ENCODE measurements around the gene HORMAD1. TPM values are rescaled to one million over a fixed set of nuclear protein-coding genes. Genes with fewer than 3 reads are reported as not detected.
"Not testable (repeated sequence)": the region's sequence is repeated elsewhere in the genome, so short reads cannot be mapped to it uniquely, and the experiment has no call there.

The HORMAD1 gene
- total RNA-seq: not detected

GRCh38 chr1:150720703-150721102, at the start of gene HORMAD1:
HORMAD1 (minus strand) TSS chr1:150720895; CDS start chr1:150719505, 1,390 bp downstream.
- H3K9me3 Mint-ChIP-seq: no peaks in the 10 kb centered on the region
- H3K36me3 Mint-ChIP-seq (ENCODE audit: low read depth): no peaks in the 10 kb centered on the region
- TF ChIP-seq, protein P1, sequence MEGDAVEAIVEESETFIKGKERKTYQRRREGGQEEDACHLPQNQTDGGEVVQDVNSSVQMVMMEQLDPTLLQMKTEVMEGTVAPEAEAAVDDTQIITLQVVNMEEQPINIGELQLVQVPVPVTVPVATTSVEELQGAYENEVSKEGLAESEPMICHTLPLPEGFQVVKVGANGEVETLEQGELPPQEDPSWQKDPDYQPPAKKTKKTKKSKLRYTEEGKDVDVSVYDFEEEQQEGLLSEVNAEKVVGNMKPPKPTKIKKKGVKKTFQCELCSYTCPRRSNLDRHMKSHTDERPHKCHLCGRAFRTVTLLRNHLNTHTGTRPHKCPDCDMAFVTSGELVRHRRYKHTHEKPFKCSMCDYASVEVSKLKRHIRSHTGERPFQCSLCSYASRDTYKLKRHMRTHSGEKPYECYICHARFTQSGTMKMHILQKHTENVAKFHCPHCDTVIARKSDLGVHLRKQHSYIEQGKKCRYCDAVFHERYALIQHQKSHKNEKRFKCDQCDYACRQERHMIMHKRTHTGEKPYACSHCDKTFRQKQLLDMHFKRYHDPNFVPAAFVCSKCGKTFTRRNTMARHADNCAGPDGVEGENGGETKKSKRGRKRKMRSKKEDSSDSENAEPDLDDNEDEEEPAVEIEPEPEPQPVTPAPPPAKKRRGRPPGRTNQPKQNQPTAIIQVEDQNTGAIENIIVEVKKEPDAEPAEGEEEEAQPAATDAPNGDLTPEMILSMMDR (IDR thresholded peaks at IDR 0.05): no peak
- H3K27me3 Mint-ChIP-seq: no peaks in the 10 kb centered on the region
- H3K4me1 Mint-ChIP-seq (ENCODE audit: low read depth): no peaks in the 10 kb centered on the region
- ChIA-PET CTCF (interaction anchor here (0.9 kb wide), 1 partner anchor 48 kb away, joined by 3 read pairs; no protein-coding TSS in a partner anchor), POLR2A (no interaction called here)
- ATAC-seq: no peak
- H3K4me3 Mint-ChIP-seq: no peak within 1 kb of the TSS
- intact Hi-C loops (cut with micrococcal nuclease): no loop called here
- H3K27ac Mint-ChIP-seq: no peak within 1 kb of the TSS
- no peak for DNase-seq

GRCh38 chr1:150767704-150768103, 47.0 kb upstream of the HORMAD1 start:
- intact Hi-C loops (cut with micrococcal nuclease): loop anchor here (10.0 kb wide), 1 partner anchor 47 kb away; no protein-coding TSS in a partner anchor
- DNase-seq; H3K27me3 Mint-ChIP-seq; H3K4me3 Mint-ChIP-seq; H3K9me3 Mint-ChIP-seq; H3K27ac Mint-ChIP-seq; H3K36me3 Mint-ChIP-seq (ENCODE audit: low read depth); ATAC-seq: not testable (repeated sequence)
- peaks cover 40% of the 10 kb centered on the region for H3K4me1 Mint-ChIP-seq (ENCODE audit: low read depth)
- ChIA-PET CTCF (interaction anchor here (1.2 to 2.4 kb wide), 2 partner anchors 47 to 154 kb away, joined by 3 to 5 read pairs; partner anchors contain the start of gene HORMAD1), POLR2A (interaction anchor here (0.9 to 1.2 kb wide), 2 partner anchors 19 to 206 kb away, joined by 3 to 4 read pairs; no protein-coding TSS in a partner anchor)

DNA sequence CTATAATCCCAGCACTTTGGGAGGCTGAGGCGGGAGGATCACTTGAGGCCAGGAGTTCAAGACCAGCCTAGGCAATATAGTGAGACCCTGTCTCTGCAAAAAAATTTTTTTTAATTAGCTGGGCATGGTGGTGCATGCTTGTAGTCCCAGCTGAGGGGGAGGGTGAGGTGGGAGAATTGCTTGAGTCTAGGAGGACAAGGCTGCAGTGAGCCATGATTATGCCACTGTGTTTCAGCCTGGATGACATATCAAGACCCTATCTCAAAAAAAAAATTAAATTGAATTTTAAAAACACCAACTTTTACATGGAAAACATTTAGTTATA, 45.2 kb upstream of the HORMAD1 start:
- H3K9me3 Mint-ChIP-seq, H3K27me3 Mint-ChIP-seq, POLR2A ChIA-PET: not testable (repeated sequence)
- ATAC-seq (peak; percentile 46), DNase-seq (peak; percentile 14)
- peaks cover 16% of the 10 kb centered on the region for H3K36me3 Mint-ChIP-seq (ENCODE audit: low read depth)
- intact Hi-C loops (cut with micrococcal nuclease): loop anchor here (10.0 kb wide), 1 partner anchor 49 kb away; no protein-coding TSS in a partner anchor
- H3K4me1 Mint-ChIP-seq (ENCODE audit: low read depth): peaks cover 39% of the 10 kb centered on the region
- peak overlapping the region; percentile 90 for H3K4me3 Mint-ChIP-seq
- CTCF ChIA-PET: interaction anchor here (1.0 to 2.6 kb wide), 7 partner anchors 10 to 233 kb away, joined by 3 to 10 read pairs (median 3); partner anchors contain the start of gene ANXA9
- peak overlapping the region; percentile 95 for H3K27ac Mint-ChIP-seq

GRCh38 chr1:150765296-150765976, 44.7 kb upstream of the HORMAD1 start, which contains the start of gene CTSS:
CTSS (minus strand) TSS chr1:150765778; CDS start chr1:150764763, 1,015 bp downstream.
- no peaks in the 10 kb centered on the region for H3K9me3 Mint-ChIP-seq
- intact Hi-C loops (cut with micrococcal nuclease): loop anchor here (10.0 kb wide), 1 partner anchor 49 kb away; no protein-coding TSS in a partner anchor
- H3K4me3 Mint-ChIP-seq: peak within 1 kb of the TSS; percentile 90
- TF ChIP-seq, protein P1 (IDR thresholded peaks at IDR 0.05): no peak
- peak; percentile 91 for ATAC-seq
- ChIA-PET CTCF (interaction anchor here (1.0 to 2.6 kb wide), 6 partner anchors 9 to 216 kb away, joined by 3 to 10 read pairs (median 4); partner anchors contain the start of gene ANXA9), POLR2A (no interaction called here)
- H3K27ac Mint-ChIP-seq: peak within 1 kb of the TSS; percentile 95
- no peak for DNase-seq
- H3K27me3 Mint-ChIP-seq: no peaks in the 10 kb centered on the region
- H3K4me1 Mint-ChIP-seq (ENCODE audit: low read depth): peaks cover 34% of the 10 kb centered on the region
- peaks cover 19% of the 10 kb centered on the region for H3K36me3 Mint-ChIP-seq (ENCODE audit: low read depth)

GRCh38 chr1:150764617-150765101, 44.0 kb upstream of the HORMAD1 start:
- Mint-ChIP-seq H3K27me3 (no peaks in the 10 kb centered on the region), H3K36me3 (ENCODE audit: low read depth) (peaks cover 23% of the 10 kb centered on the region), H3K4me1 (ENCODE audit: low read depth) (peaks cover 39% of the 10 kb centered on the region), H3K9me3 (no peaks in the 10 kb centered on the region), H3K4me3 (peak overlapping the region; percentile 90), H3K27ac (peak overlapping the region; percentile 95)
- POLR2A ChIA-PET: interaction anchor here (0.8 to 1.0 kb wide), 2 partner anchors 9 to 157 kb away, joined by 4 read pairs; no protein-coding TSS in a partner anchor
- intact Hi-C loops (cut with micrococcal nuclease): loop anchor here (10.0 kb wide), 1 partner anchor 50 kb away; no protein-coding TSS in a partner anchor
- no peak for ATAC-seq
- CTCF ChIA-PET: interaction anchor here (1.3 to 2.6 kb wide), 3 partner anchors 12 to 217 kb away, joined by 3 to 10 read pairs (median 6); partner anchors contain the start of gene ANXA9
- TF ChIP-seq, protein P1 (IDR thresholded peaks at IDR 0.05): no peak
- DNase-seq: no peak

All from activated CD8-positive, alpha-beta T cell treated with anti-CD3 and anti-CD28 coated beads for 36 hours (primary cell).